Measurements from ENCODE around the gene SLC22A17.

The SLC22A17 gene

DNA sequence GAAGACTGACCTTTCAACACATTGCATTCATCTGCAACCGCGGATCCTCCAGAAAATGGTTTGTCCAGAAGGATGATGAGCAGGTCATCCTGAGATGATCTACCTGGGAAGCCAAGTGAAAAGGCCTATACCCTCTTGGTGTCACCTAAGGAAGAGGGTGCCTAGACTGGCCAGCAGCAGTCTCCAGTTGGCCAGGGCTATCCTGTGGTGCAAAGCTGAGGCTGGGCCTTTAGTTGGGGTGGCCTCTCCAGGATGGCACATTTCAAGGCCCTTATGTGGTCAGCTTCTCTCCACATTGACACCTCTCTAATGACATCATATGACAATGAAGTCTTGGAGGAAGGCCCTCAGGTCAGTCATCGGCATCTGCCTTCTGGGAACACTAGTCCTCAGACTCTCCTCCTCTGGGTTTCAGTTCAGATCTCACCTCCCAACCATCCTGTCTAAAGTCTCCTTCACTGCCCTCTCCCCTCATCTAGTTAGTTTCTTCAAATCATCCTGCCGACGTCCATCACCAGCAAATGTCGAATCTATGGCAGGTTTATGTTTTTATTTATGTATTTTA, 3.3 kb upstream of the SLC22A17 start:
- no peak overlapping the region for H3K4me3 ChIP-seq (ENCODE audit: low read depth in 1 of 2, low read length in 2 of 2)
- H3K27me3 ChIP-seq (ENCODE audit: control insufficient read depth in 1 of 2, insufficient read depth in 2 of 2, low read length in 2 of 2), result peaks cover 32 to 38% of the 10 kb centered on the region in 2 donors
- no peaks in the 10 kb centered on the region for H3K36me3 ChIP-seq (ENCODE audit: control insufficient read depth in 1 of 2, insufficient read depth in 2 of 2, low read length in 2 of 2)
- peaks cover 0 to 9% of the 10 kb centered on the region in 2 donors for H3K4me1 ChIP-seq (ENCODE audit: control insufficient read depth in 1 of 2, insufficient read depth in 2 of 2, low read length in 2 of 2)
- no peaks in the 10 kb centered on the region for H3K9me3 ChIP-seq (ENCODE audit: control insufficient read depth in 1 of 2, low read length in 2 of 2)
- no peak overlapping the region for H3K27ac ChIP-seq (ENCODE audit: low read depth, low read length)
- no peak overlapping the region for H3K9ac ChIP-seq (ENCODE audit: low read depth in 1 of 2, low read length in 2 of 2)

DNA sequence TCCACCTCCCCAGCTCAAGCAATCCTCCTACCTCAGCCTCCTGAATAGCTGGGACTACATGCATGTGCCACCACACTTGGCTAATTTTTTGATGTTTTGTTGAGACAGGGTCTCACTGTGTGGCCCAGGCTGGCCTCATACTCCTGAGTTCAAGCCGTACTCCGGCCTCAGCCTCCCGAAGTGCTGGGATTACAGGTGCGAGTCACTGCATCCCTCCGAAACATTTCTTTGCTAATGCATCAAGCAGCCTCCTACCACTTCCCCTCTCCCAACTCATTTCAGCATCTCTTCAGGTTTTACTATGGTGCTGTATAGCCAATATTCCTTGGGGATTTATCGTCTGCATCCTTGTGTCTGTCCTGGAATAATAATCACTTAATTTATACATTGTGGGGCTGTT, 2.3 kb upstream of the SLC22A17 start:
- H3K4me3 ChIP-seq (ENCODE audit: low read depth in 1 of 2, low read length in 2 of 2), result no peak overlapping the region
- no peaks in the 10 kb centered on the region for H3K9me3 ChIP-seq (ENCODE audit: control insufficient read depth in 1 of 2, low read length in 2 of 2)
- H3K36me3 ChIP-seq (ENCODE audit: control insufficient read depth in 1 of 2, insufficient read depth in 2 of 2, low read length in 2 of 2), result no peaks in the 10 kb centered on the region
- no peak overlapping the region for H3K27ac ChIP-seq (ENCODE audit: low read depth, low read length)
- no peak overlapping the region for H3K9ac ChIP-seq (ENCODE audit: low read depth in 1 of 2, low read length in 2 of 2)
- H3K27me3 ChIP-seq (ENCODE audit: control insufficient read depth in 1 of 2, insufficient read depth in 2 of 2, low read length in 2 of 2), result peaks cover 39 to 44% of the 10 kb centered on the region in 2 donors
- H3K4me1 ChIP-seq (ENCODE audit: control insufficient read depth in 1 of 2, insufficient read depth in 2 of 2, low read length in 2 of 2), result peaks cover 0 to 9% of the 10 kb centered on the region in 2 donors

DNA sequence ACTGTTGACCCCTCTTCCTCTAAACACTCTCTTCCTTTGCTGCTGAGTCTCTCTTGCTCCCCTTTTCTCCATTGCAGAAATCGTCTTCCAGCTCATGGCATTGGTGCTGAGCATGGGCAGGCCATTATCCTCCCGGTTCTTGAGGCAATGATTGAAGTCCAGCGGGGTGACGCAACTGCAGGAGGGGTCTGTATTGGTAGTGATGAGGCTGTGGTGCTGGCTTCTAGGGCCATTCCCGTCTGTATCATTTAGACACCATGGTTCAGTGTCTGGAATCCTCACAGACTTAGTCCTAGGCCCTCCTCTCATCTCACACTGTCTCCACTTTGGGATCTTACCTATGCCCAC, 720 bp upstream of the SLC22A17 start:
- H3K4me1 ChIP-seq (ENCODE audit: control insufficient read depth in 1 of 2, insufficient read depth in 2 of 2, low read length in 2 of 2), result peaks cover 0 to 9% of the 10 kb centered on the region in 2 donors
- H3K36me3 ChIP-seq (ENCODE audit: control insufficient read depth in 1 of 2, insufficient read depth in 2 of 2, low read length in 2 of 2), result no peaks in the 10 kb centered on the region
- no peak overlapping the region for H3K27ac ChIP-seq (ENCODE audit: low read depth, low read length)

GRCh38 chr14:23351681-23352505, 794 bp downstream of the SLC22A17 start:
- Histone ChIP-seq H3K4me3 (ENCODE audit: low read depth in 1 of 2, low read length in 2 of 2) (peak overlapping the region; percentile 58 to 67), H3K9me3 (ENCODE audit: control insufficient read depth in 1 of 2, low read length in 2 of 2) (no peaks in the 10 kb centered on the region), H3K36me3 (ENCODE audit: control insufficient read depth in 1 of 2, insufficient read depth in 2 of 2, low read length in 2 of 2) (no peaks in the 10 kb centered on the region), H3K9ac (ENCODE audit: low read depth in 1 of 2, low read length in 2 of 2) (no peak overlapping the region), H3K4me1 (ENCODE audit: control insufficient read depth in 1 of 2, insufficient read depth in 2 of 2, low read length in 2 of 2) (peaks cover 0 to 9% of the 10 kb centered on the region in 2 donors), H3K27me3 (ENCODE audit: control insufficient read depth in 1 of 2, insufficient read depth in 2 of 2, low read length in 2 of 2) (peaks cover 39 to 44% of the 10 kb centered on the region in 2 donors), H3K27ac (ENCODE audit: low read depth, low read length) (no peak overlapping the region)

More for the DNA sequence above, 720 bp upstream of the SLC22A17 start:
- peaks cover 39 to 44% of the 10 kb centered on the region in 2 donors for H3K27me3 ChIP-seq (ENCODE audit: control insufficient read depth in 1 of 2, insufficient read depth in 2 of 2, low read length in 2 of 2)
- H3K9ac ChIP-seq (ENCODE audit: low read depth in 1 of 2, low read length in 2 of 2), result no peak overlapping the region
- H3K4me3 ChIP-seq (ENCODE audit: low read depth in 1 of 2, low read length in 2 of 2), result no peak overlapping the region
- no peaks in the 10 kb centered on the region for H3K9me3 ChIP-seq (ENCODE audit: control insufficient read depth in 1 of 2, low read length in 2 of 2)

GRCh38 chr14:23349156-23349845, 3.4 kb downstream of the SLC22A17 start:
- Histone ChIP-seq H3K4me3 (ENCODE audit: low read depth in 1 of 2, low read length in 2 of 2) (no peak overlapping the region), H3K27ac (ENCODE audit: low read depth, low read length) (no peak overlapping the region), H3K9me3 (ENCODE audit: control insufficient read depth in 1 of 2, low read length in 2 of 2) (no peaks in the 10 kb centered on the region), H3K9ac (ENCODE audit: low read depth in 1 of 2, low read length in 2 of 2) (no peak overlapping the region), H3K4me1 (ENCODE audit: control insufficient read depth in 1 of 2, insufficient read depth in 2 of 2, low read length in 2 of 2) (peaks cover 0 to 9% of the 10 kb centered on the region in 2 donors), H3K27me3 (ENCODE audit: control insufficient read depth in 1 of 2, insufficient read depth in 2 of 2, low read length in 2 of 2) (peaks cover 27 to 35% of the 10 kb centered on the region in 2 donors), H3K36me3 (ENCODE audit: control insufficient read depth in 1 of 2, insufficient read depth in 2 of 2, low read length in 2 of 2) (no peaks in the 10 kb centered on the region)

DNA sequence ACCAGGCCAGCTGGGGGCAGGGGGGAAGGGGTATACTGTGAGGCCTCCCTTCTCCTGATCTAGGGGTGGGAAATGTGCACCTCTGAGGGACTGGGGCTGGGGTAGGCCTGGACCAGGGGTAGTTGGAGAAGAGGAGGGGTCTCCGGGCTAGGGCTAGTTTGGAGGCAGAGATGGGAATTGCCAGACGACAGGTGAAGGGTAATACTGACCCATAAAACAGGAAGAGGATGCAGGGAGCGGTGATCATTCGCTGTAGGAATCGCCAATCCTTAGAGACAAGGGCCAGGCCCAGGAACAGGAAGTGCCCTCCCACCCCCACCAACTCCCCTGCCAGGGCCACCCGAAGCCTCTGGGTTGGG, 4.4 kb downstream of the SLC22A17 start:
- Histone ChIP-seq H3K9me3 (ENCODE audit: control insufficient read depth in 1 of 2, low read length in 2 of 2) (no peaks in the 10 kb centered on the region), H3K27me3 (ENCODE audit: control insufficient read depth in 1 of 2, insufficient read depth in 2 of 2, low read length in 2 of 2) (peaks cover 17 to 25% of the 10 kb centered on the region in 2 donors), H3K27ac (ENCODE audit: low read depth, low read length) (no peak overlapping the region), H3K9ac (ENCODE audit: low read depth in 1 of 2, low read length in 2 of 2) (no peak overlapping the region), H3K4me3 (ENCODE audit: low read depth in 1 of 2, low read length in 2 of 2) (no peak overlapping the region), H3K4me1 (ENCODE audit: control insufficient read depth in 1 of 2, insufficient read depth in 2 of 2, low read length in 2 of 2) (peaks cover 0 to 9% of the 10 kb centered on the region in 2 donors), H3K36me3 (ENCODE audit: control insufficient read depth in 1 of 2, insufficient read depth in 2 of 2, low read length in 2 of 2) (no peaks in the 10 kb centered on the region)

GRCh38 chr14:23347406-23348296, 5.0 kb downstream of the SLC22A17 start:
- Histone ChIP-seq H3K27ac (ENCODE audit: low read depth, low read length) (no peak overlapping the region), H3K4me1 (ENCODE audit: control insufficient read depth in 1 of 2, insufficient read depth in 2 of 2, low read length in 2 of 2) (peaks cover 0 to 9% of the 10 kb centered on the region in 2 donors), H3K4me3 (ENCODE audit: low read depth in 1 of 2, low read length in 2 of 2) (no peak overlapping the region), H3K9me3 (ENCODE audit: control insufficient read depth in 1 of 2, low read length in 2 of 2) (no peaks in the 10 kb centered on the region), H3K36me3 (ENCODE audit: control insufficient read depth in 1 of 2, insufficient read depth in 2 of 2, low read length in 2 of 2) (no peaks in the 10 kb centered on the region), H3K9ac (ENCODE audit: low read depth in 1 of 2, low read length in 2 of 2) (no peak overlapping the region), H3K27me3 (ENCODE audit: control insufficient read depth in 1 of 2, insufficient read depth in 2 of 2, low read length in 2 of 2) (peaks cover 16 to 22% of the 10 kb centered on the region in 2 donors)

DNA sequence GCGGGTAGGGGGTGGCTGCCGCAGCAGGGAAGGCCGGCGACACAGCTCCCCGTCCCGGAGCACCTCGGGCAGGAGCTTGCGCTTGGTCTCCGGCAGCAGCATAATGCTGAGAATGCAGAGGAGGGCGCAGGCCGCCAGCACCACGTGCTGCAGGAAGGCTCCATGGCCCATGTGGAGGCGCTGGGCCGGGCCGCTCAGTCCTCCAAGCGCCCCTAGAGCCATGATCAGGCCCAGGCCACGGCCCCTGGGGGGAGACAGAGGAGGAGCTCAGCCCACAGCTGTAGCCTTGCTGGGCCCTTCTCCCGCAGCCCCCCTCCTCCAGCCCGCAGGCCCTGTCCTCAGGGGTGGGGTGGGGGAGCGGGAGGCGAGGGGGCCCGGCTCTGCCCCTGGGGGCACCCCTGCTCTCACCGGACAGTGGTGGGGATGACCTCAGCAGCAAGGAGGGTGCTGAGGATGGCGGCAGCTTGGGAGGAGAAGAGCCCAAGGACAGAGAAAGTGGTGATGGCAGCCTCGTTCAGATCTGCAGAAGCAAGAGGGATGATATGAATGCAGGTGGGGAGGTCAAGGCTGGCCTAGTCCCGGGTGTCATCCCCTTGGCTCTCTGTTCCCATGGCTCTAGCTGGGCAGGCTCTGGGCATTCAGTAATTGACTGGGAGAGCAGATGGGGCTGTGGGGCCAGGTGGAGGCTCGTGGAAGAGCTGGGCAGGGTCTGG, 5.8 kb downstream of the SLC22A17 start:
- no peaks in the 10 kb centered on the region for H3K9me3 ChIP-seq (ENCODE audit: control insufficient read depth in 1 of 2, low read length in 2 of 2)
- no peak overlapping the region for H3K27ac ChIP-seq (ENCODE audit: low read depth, low read length)

DNA sequence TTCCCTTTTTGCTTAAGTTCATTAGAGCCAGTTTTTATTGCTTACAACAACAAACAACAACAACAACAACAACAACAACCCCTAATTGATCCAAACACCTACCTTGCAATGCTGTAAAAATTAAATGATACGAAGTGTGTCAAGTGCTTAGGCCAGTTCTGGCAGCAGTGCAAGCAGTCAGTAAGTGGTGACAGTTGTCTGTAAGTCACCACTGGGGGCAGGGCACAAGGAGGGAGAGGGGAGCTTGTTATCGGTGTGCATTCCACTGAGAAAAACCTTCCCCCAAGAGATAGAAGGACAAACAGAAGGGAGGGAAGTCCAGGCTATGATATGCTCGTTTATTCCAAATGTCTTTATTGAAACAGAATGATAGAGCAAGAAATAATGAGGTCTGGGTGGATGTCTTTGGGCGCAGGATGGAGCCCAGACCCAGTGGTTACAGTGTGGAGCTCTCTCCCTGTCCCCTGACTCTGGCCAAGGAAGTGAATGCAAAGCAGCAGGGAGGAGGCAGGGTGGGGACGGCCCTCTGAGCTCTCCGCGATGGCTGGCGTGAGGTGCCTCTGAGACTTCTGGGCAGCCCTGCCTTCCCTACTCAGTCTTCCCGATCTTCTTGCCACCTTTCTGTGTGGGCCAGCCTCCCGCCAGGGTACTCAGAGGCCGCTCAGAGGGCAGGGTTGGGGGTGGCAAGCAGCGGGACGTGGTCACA, 6.5 kb downstream of the SLC22A17 start:
- Histone ChIP-seq H3K9ac (ENCODE audit: low read depth in 1 of 2, low read length in 2 of 2) (no peak overlapping the region), H3K4me3 (ENCODE audit: low read depth in 1 of 2, low read length in 2 of 2) (no peak overlapping the region), H3K27me3 (ENCODE audit: control insufficient read depth in 1 of 2, insufficient read depth in 2 of 2, low read length in 2 of 2) (peaks cover 7 to 9% of the 10 kb centered on the region in 2 donors), H3K27ac (ENCODE audit: low read depth, low read length) (no peak overlapping the region), H3K9me3 (ENCODE audit: control insufficient read depth in 1 of 2, low read length in 2 of 2) (no peaks in the 10 kb centered on the region), H3K36me3 (ENCODE audit: control insufficient read depth in 1 of 2, insufficient read depth in 2 of 2, low read length in 2 of 2) (no peaks in the 10 kb centered on the region), H3K4me1 (ENCODE audit: control insufficient read depth in 1 of 2, insufficient read depth in 2 of 2, low read length in 2 of 2) (no peaks in the 10 kb centered on the region)

More for the DNA sequence above, 5.8 kb downstream of the SLC22A17 start:
- no peak overlapping the region for H3K9ac ChIP-seq (ENCODE audit: low read depth in 1 of 2, low read length in 2 of 2)
- peaks cover 14 to 16% of the 10 kb centered on the region in 2 donors for H3K27me3 ChIP-seq (ENCODE audit: control insufficient read depth in 1 of 2, insufficient read depth in 2 of 2, low read length in 2 of 2)
- H3K4me1 ChIP-seq (ENCODE audit: control insufficient read depth in 1 of 2, insufficient read depth in 2 of 2, low read length in 2 of 2), result peaks cover 0 to 2% of the 10 kb centered on the region in 2 donors
- H3K36me3 ChIP-seq (ENCODE audit: control insufficient read depth in 1 of 2, insufficient read depth in 2 of 2, low read length in 2 of 2), result no peaks in the 10 kb centered on the region
- H3K4me3 ChIP-seq (ENCODE audit: low read depth in 1 of 2, low read length in 2 of 2), result no peak overlapping the region

Measured in duodenal mucosa (tissue), 2 donors.